Ectodermal cell (in vitro differentiated cells): Measurements from ENCODE around the gene MAN1C1.

Source experiments
- H3K27ac ChIP-seq: 2 replicates; pipeline ENCODE4 v1.7.0; 2013; ENCODE audit warnings: mild to moderate bottlenecking, low read depth, low read length; ENCODE audit not compliant: insufficient read depth, poor library complexity, severe bottlenecking
- H3K27me3 ChIP-seq: 2 replicates; pipeline ENCODE4 v1.7.0; 2013; ENCODE audit warnings: mild to moderate bottlenecking, low read length; ENCODE audit not compliant: insufficient read depth, control insufficient read depth, poor library complexity, severe bottlenecking
- H3K36me3 ChIP-seq: one replicate; pipeline ENCODE4 v1.7.0; 2013; ENCODE audit warnings: low read length; ENCODE audit not compliant: control insufficient read depth, insufficient read depth
- H3K4me1 ChIP-seq: one replicate; pipeline ENCODE4 v1.7.0; 2013; ENCODE audit warnings: low read length; ENCODE audit not compliant: control insufficient read depth, insufficient read depth
- H3K4me3 ChIP-seq: 2 replicates; pipeline ENCODE4 v1.7.0; 2013; ENCODE audit warnings: low read depth, low read length, control low read depth; ENCODE audit not compliant: insufficient read depth
- H3K9me3 ChIP-seq: 2 replicates; pipeline ENCODE4 v1.7.0; 2013; ENCODE audit warnings: mild to moderate bottlenecking, low read length, moderate library complexity; ENCODE audit not compliant: control insufficient read depth
- whole genome bisulfite sequencing, 2 experiments: methylation state at CpG; one replicate each; pipeline ENCODE4 v1.1.7; 2013; ENCODE audit warnings: missing lambda C conversion rate in 2 of 2; 5-methylcytosine and 5-hydroxymethylcytosine counted together

MAN1C1 gene

GRCh38 chr1:25758466-25759070, 142.0 kb downstream of the MAN1C1 start:
- no peaks in the 10 kb centered on the region for H3K27me3 ChIP-seq
- H3K36me3 ChIP-seq: no peaks in the 10 kb centered on the region
- H3K9me3 ChIP-seq: no peaks in the 10 kb centered on the region
- H3K27ac ChIP-seq: no peak overlapping the region
- WGBS, 2 experiments: 72 to 76% methylated on average over 15 of the region's 15 CpGs
- no peak overlapping the region for H3K4me3 ChIP-seq
- peaks cover 12% of the 10 kb centered on the region for H3K4me1 ChIP-seq

GRCh38 chr1:25760122-25760719, 143.6 kb downstream of the MAN1C1 start:
- no peaks in the 10 kb centered on the region for H3K27me3 ChIP-seq
- 91% methylated on average over 11 of the region's 11 CpGs for WGBS, 2 experiments

GRCh38 chr1:25760871-25761270, 144.3 kb downstream of the MAN1C1 start:
- no peaks in the 10 kb centered on the region for H3K9me3 ChIP-seq
- H3K4me1 ChIP-seq: peaks cover 15% of the 10 kb centered on the region
- no peak overlapping the region for H3K27ac ChIP-seq
- 92 to 94% methylated on average over 4 to 5 of the region's 5 CpGs for WGBS, 2 experiments
- H3K27me3 ChIP-seq: no peaks in the 10 kb centered on the region
- H3K4me3 ChIP-seq: no peak overlapping the region
- no peaks in the 10 kb centered on the region for H3K36me3 ChIP-seq

More at GRCh38 chr1:25760122-25760719, 143.6 kb downstream of the MAN1C1 start:
- H3K9me3 ChIP-seq: no peaks in the 10 kb centered on the region
- no peaks in the 10 kb centered on the region for H3K36me3 ChIP-seq
- no peak overlapping the region for H3K4me3 ChIP-seq
- H3K27ac ChIP-seq: no peak overlapping the region
- H3K4me1 ChIP-seq: peaks cover 12% of the 10 kb centered on the region

GRCh38 chr1:25763493-25763892, 146.9 kb downstream of the MAN1C1 start:
- Histone ChIP-seq H3K36me3 (no peaks in the 10 kb centered on the region), H3K4me1 (peaks cover 12% of the 10 kb centered on the region), H3K4me3 (no peak overlapping the region), H3K9me3 (no peaks in the 10 kb centered on the region), H3K27me3 (no peaks in the 10 kb centered on the region), H3K27ac (no peak overlapping the region)
- WGBS, 2 experiments: 94 to 96% methylated on average over 10 of the region's 10 CpGs

DNA sequence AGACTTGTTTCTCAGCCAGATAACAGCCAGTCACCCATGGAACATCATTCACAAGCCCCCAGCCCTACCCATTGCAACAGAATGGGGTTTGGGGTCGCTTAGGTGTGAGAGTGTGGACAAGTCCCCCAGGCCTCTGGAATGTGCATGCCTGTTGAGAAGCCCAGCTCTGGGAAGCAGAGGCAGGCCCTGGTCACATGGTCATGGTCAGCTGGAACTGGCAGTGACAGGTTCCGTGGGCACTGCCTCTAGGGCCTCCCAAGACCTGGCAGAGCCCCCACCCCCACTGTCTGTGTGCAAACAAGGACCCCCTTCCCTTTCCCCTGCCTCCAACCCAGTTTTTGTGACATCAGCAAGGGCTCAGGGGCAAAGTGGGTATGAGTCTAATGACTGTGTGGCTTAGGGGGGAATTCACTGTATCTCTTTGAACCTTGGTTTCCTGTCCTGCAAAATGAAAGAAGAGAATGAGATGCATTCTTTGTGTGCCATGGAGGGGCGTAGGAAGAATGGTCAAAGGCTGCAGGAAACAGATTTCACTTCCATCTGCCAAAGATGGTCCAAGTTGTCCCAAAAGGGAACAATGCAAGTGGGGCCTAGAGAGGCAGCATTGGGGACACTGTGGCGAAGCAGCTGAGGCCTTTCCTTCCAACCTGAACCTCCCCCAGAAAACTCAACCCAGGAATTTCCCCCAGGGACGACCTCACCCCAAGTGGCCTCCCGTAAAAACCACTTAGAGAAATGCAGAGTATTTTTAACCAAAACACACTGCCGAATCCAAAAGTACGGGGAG, 148.7 kb downstream of the MAN1C1 start:
- Histone ChIP-seq H3K27me3 (no peaks in the 10 kb centered on the region), H3K9me3 (no peaks in the 10 kb centered on the region), H3K4me1 (peaks cover 16% of the 10 kb centered on the region), H3K27ac (no peak overlapping the region), H3K4me3 (no peak overlapping the region), H3K36me3 (no peaks in the 10 kb centered on the region)
- WGBS, 2 experiments: 84 to 86% methylated on average over 8 of the region's 8 CpGs

DNA sequence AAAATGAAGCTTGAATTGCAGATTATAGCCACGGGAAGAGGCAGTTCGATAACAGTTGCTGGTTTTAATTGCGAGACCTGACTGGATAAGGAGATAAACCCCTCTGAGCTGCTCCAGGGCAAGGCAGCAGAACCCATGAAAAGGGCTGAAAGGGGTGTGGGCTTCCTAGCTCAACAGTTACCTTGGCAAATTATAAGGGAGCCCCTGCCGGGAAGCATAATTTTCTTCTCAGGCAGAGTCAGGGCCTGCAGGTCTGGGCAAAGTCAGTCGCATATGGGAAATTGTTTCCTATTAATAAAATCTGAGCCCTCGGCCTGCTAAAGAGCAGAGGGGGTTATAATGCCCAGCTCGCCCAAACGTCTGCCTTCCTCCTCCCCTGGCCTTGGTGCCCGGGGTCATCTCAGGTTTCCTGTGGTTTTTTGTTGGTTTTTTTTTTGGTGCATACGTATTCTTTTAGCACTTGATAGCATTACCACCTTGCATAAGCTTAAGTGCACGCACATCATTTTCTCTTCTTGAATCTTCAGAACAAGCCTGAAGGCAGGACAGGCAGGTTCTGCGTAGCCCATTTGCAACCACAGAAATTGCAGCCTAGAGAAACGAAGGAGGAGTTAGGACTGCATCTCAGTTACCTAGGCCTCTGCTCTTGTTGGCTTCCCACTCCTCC, 149.5 kb downstream of the MAN1C1 start:
- no peak overlapping the region for H3K27ac ChIP-seq
- no peaks in the 10 kb centered on the region for H3K9me3 ChIP-seq
- H3K4me3 ChIP-seq: no peak overlapping the region
- WGBS, 2 experiments: 86 to 88% methylated on average over 13 of the region's 13 CpGs
- H3K4me1 ChIP-seq: peaks cover 24% of the 10 kb centered on the region
- H3K27me3 ChIP-seq: no peaks in the 10 kb centered on the region
- H3K36me3 ChIP-seq: no peaks in the 10 kb centered on the region

GRCh38 chr1:25766721-25767436, 150.3 kb downstream of the MAN1C1 start:
- H3K27me3 ChIP-seq: no peaks in the 10 kb centered on the region
- no peaks in the 10 kb centered on the region for H3K36me3 ChIP-seq
- 91 to 95% methylated on average over 13 of the region's 13 CpGs for WGBS, 2 experiments
- no peak overlapping the region for H3K4me3 ChIP-seq
- peaks cover 32% of the 10 kb centered on the region for H3K4me1 ChIP-seq
- H3K27ac ChIP-seq: no peak overlapping the region
- no peaks in the 10 kb centered on the region for H3K9me3 ChIP-seq

DNA sequence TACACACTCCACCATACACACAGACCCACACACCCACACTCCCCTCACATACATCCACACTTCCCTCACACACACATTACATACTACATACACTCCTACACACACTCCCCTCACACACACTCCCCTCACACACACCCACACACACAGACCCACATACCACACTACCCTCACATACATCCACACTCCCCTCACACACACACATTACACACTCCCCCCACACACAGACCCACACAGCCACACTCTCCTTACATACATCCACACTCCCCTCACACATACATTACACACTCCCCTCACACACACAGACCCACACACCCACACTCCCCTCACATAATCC, 150.8 kb downstream of the MAN1C1 start:
- Histone ChIP-seq H3K36me3 (no peaks in the 10 kb centered on the region), H3K4me1 (peaks cover 37% of the 10 kb centered on the region), H3K4me3 (no peak overlapping the region), H3K27ac (no peak overlapping the region), H3K9me3 (no peaks in the 10 kb centered on the region), H3K27me3 (no peaks in the 10 kb centered on the region)

DNA sequence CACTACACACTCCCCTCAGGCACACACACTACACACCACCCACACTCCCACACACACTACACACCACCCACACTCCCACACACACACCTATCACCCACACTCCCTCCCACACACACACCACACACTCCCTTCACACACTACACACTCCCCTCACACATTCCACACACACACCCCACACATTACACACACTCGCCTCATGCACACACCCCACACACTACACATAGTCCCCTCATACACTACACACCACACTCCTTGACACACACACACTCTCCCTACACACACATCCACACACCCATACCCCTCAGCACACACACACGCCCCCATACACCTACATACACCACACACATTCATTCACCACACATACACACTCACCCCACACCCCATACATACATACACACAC, 152.4 kb downstream of the MAN1C1 start:
- no peaks in the 10 kb centered on the region for H3K27me3 ChIP-seq
- no peaks in the 10 kb centered on the region for H3K9me3 ChIP-seq
- H3K4me1 ChIP-seq: peaks cover 37% of the 10 kb centered on the region
- no peaks in the 10 kb centered on the region for H3K36me3 ChIP-seq
- WGBS, 2 experiments: 88 to 93% methylated on average over 2 of the region's 2 CpGs
- no peak overlapping the region for H3K27ac ChIP-seq
- no peak overlapping the region for H3K4me3 ChIP-seq
